PC-3 (cell line): ENCODE results near the gene NELFB.

Experiments
- EZH2phosphoT487 ChIP-seq: fragments of 300-600 bp; sonication (generic); IDR thresholded peaks from 2 replicates; pipeline ENCODE4 v1.6.1; 2018; ENCODE audit warnings: mild to moderate bottlenecking, antibody characterized with exemption, low read length, borderline replicate concordance
- TF ChIP-seq, protein P1 (sequence below): fragments of 300-600 bp; sonication (generic); conservative IDR thresholded peaks from 2 replicates; pipeline ENCODE4 v1.5.1; 2017; ENCODE audit warnings: antibody characterized with exemption, low read depth, mild to moderate bottlenecking, low read length

DNA sequence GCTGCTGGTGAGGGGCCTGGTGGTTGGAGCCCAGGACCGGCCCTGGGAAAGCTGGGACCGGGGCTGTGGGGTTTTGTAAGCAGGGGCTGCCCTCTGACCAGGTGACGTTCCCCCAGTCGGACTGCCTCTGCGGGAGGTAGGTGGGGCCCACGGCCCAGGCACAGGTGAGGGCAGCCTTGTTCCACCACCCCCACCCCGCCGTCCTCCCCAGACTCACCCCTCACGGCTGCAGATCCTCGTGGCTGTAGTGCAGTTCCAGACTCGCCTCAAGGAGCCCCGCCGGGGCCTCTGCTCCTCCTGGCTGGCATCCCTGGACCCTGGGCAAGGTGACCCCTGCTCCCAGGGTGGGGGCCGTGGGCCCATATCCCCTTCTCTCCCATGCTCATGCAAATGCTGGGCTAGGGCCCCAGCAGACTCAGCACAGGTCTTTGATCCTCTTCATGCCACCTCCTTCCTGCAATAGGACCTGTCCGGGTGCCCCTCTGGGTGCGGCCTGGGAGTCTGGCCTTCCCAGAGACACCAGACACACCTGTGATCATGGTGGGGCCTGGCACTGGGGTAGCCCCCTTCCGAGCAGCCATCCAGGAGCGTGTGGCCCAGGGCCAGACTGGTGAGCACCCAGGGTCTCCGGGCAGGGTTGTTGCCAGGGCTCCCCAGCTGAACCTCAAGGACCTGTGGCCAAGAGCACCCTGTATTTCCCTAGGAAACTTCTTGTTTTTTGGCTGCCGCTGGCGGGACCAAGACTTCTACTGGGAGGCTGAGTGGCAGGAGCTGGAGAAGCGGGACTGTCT is 39.7 kb upstream of the NELFB start:
- TF ChIP-seq, protein P1, sequence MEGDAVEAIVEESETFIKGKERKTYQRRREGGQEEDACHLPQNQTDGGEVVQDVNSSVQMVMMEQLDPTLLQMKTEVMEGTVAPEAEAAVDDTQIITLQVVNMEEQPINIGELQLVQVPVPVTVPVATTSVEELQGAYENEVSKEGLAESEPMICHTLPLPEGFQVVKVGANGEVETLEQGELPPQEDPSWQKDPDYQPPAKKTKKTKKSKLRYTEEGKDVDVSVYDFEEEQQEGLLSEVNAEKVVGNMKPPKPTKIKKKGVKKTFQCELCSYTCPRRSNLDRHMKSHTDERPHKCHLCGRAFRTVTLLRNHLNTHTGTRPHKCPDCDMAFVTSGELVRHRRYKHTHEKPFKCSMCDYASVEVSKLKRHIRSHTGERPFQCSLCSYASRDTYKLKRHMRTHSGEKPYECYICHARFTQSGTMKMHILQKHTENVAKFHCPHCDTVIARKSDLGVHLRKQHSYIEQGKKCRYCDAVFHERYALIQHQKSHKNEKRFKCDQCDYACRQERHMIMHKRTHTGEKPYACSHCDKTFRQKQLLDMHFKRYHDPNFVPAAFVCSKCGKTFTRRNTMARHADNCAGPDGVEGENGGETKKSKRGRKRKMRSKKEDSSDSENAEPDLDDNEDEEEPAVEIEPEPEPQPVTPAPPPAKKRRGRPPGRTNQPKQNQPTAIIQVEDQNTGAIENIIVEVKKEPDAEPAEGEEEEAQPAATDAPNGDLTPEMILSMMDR = no peak
- no peak for TF ChIP-seq EZH2phosphoT487
